NCI-H128 (cell line): ENCODE results near the gene CETP.
"Not testable (repeated sequence)": the region's sequence is repeated elsewhere in the genome, so short reads cannot be mapped to it uniquely, and the experiment has no call there.

ENCODE experiments used
- DNase-seq: peaks from one replicate; lab custom pipeline; 2025; ENCODE audit not compliant: unreplicated experiment; lab: John Stamatoyannopoulos, UW

CETP gene

GRCh38 chr16:56953006-56953405 lies 8.7 kb upstream of the CETP start:
- DNase-seq, result no peak

DNA sequence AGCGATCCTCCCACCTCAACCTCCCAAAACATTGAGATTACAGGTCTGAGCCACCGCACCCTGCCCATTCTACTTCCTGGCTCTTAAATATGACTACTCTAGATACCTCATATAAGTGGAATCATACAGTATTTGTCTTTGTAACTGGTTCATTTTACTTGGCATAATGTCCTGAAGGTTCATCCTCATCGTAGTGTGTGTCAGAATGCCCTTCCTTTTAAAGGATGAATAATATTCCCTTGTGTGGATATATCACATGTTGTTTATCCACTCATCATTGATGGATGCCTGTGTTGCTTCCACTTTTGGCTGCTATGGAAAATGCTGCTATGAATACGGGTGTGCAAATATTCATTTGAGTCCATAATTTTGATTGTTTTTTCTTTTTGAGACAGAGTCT lies 5.7 kb upstream of the CETP start:
- DNase-seq, result no peak

DNA sequence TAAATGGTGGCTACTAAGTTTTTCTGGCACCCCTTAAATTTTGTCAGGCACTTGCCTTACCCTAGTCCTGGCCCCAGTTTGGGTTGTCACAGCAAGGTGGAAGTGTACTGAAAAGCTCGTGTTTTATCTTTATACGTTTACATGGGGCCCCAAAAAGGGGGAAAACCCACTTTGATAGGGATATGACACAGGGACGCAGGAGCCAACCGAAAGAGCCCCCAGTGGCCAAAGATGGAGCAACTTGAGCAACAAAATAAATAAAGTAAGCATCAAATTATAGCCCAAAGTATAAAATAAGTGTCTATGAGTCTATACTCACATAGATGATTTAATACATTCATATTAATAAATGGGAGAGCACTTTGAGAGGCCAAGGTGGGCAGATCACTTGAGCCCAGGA lies 5.0 kb upstream of the CETP start:
- DNase-seq, result no peak

- no peak for DNase-seq
These were observed 969 bp upstream of the CETP start for GRCh38 chr16:56960681-56961281.

GRCh38 chr16:56961386-56961785 lies 364 bp upstream of the CETP start:
- DNase-seq, result no peak

GRCh38 chr16:56964243-56965148 lies 2.7 kb downstream of the CETP start:
- DNase-seq, result no peak

GRCh38 chr16:56965149-56966092 lies 3.7 kb downstream of the CETP start:
- DNase-seq, result no peak

DNA sequence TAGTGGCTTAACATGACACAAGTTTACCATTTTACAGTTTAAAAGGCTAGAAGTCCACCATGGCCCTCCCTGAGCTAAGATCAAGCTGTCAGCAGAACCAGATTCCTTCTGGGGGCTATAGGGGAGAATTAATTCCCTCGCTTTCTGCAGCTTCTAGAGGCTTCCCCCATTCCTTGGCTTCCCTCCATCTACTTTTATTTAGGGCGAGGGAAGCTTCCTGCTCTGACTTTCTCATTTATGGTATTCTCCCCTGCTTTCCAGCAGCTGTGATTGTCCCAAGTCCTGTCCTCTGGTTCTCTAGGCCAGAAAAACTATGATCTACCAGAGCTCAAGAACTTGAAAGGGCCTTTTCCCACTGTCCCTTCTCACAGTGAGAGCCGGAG lies 4.3 kb downstream of the CETP start:
- DNase-seq, result no peak

DNA sequence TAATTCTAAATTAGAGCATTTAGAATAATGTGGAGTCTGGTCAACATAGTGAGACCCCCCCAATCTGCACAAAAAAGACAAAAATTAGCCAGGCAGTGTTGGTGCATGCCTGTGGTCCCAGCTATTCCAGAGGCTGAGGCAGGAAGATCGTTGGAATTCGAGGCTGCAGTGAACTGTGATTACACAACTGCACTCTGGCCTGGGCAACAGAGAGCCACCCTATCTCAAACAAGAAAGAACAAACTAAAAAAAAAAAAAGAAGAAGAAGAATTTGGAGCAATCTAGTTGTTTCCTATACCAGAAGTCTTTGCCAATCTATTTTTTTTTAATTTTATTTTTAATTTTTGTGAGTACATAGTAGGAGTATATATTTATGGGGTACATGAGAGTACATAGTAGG lies 6.0 kb downstream of the CETP start:
- no peak for DNase-seq

DNA sequence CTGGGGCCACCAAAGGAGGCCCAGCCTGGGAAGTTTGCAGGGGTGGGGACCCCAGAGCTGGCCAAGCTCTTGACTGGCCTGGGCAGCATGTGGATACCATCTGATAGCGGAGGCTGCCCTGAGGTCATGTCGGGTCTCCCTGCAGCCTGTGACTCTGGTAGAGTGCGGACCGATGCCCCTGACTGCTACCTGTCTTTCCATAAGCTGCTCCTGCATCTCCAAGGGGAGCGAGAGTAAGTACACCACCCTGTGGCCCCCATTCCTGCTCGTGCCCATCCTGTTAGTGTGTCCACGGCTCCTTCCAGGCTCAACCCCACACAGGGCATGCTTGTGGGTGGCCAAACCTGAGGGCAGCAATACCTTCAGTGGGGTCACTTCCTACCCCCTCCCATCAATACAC lies 8.0 kb downstream of the CETP start:
- no peak for DNase-seq

DNA sequence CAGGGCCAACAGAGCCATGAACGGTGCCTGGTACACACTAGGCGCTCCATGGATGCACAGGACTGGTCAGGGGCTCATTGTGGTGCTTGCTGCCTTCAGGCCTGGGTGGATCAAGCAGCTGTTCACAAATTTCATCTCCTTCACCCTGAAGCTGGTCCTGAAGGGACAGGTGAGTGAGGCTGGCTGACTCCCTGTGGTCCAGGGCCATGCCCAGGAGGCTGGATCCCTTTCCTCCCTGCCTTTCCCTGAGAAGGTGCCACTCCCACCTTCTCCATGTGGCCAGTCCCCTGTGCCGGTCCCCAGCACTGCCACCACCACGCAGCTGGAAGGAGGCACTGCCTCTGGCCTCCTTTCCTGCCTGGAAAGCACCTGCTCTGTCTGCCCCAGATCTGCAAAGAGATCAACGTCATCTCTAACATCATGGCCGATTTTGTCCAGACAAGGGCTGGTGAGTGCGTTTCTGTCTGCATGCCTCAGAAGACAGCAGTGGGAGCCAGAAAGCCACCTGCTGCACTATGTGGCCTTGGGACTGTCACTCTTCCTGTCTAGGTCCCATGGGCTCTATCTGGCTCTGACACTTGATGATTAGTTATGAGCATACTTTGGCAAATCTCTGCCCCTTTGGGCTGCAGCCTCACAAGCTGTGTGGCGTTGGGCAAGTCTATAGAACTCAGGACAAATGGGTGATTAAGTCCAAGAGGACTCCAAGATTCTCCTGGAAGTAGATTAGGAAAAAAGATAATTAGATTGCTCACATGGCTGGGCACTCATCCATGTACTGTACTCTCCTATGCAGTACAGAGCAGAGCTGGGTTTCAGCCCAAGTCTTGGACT lies 9.4 kb downstream of the CETP start:
- no peak for DNase-seq

- DNase-seq, result no peak
These were observed 10.0 kb downstream of the CETP start for GRCh38 chr16:56971768-56972043.

- no peak for DNase-seq
These were observed 10.9 kb downstream of the CETP start for GRCh38 chr16:56972403-56973293.

- no peak for DNase-seq
These were observed 11.5 kb downstream of the CETP start for GRCh38 chr16:56973294-56973689.

GRCh38 chr16:56973899-56974298 lies 12.1 kb downstream of the CETP start:
- DNase-seq, result not testable (repeated sequence)

DNA sequence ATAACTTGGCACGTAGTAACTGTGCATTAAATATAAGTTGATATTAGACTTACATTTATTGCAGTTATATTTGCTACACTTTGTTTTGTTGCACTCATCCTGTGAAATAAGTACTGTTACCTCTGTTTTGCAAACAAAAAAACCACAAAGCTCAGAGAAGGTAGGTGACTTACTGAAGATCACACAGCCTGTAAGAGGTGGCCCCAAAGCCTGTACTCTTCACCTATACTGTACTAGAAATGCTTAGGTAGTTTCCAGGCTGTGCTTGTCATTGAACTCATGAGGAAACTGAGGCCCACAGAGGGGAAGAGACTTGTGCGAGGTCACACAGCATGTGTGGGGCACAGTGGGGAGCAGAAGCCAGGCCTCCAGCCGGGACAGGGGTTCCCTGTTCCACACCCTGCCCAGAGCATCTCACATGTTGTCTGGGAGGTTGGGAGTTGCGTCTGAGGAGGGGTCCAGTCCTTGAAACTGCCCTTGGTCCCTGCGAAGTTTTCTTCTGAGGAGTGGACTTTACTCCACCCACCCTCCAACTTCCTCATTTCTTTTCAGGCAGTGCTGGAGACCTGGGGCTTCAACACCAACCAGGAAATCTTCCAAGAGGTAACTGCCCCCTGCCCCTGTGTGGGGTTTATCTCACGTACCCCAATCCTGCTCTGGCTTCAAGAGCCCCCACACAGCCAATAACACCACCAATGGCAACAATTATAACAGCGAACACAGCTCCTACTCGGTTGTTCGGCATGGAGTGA lies 13.0 kb downstream of the CETP start:
- no peak for DNase-seq

DNA sequence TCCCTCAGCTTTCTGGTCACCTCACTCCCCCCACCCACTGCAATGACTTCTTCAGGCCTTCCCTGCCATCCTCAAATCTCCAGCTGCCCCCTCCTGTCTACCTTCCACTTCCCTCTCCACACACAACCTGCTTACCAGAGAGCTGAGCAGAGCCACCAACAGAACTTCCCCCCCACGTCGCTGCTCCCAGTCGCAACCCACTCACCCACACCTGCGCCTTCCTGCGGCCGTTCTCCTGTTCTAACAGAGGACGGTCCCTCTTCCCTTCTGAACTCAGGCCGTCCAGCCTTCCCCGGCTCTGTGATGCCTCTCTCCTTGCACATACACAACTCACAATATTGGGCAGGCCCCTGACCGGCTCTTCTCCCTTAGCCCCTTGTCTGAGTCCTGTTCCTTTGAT lies 14.0 kb downstream of the CETP start:
- DNase-seq, result no peak

- no peak for DNase-seq
These were observed 15.5 kb downstream of the CETP start for GRCh38 chr16:56977216-56977615.

- DNase-seq, result no peak
These were observed 16.2 kb downstream of the CETP start for GRCh38 chr16:56977823-56978430.
